Measurements from ENCODE around the gene SYT12. TPM values are rescaled to one million over a fixed set of nuclear protein-coding genes. Genes with fewer than 3 reads are reported as not detected.

SYT12 gene
- total and polyA plus RNA-seq, 2 donors (not counting 3 experiments of a cell fraction or from before 2014, with no cell fraction given): not detected

GRCh38 chr11:67001332-67001731 lies 21.6 kb upstream of the SYT12 start:
- Histone ChIP-seq H4K20me1 (replicated peaks; ENCODE audit: control insufficient read depth, extremely low read depth, insufficient read depth, low read length) (no peaks in the 10 kb centered on the region), H2AFZ (ENCODE audit: low read depth, low read length) (no peak overlapping the region), H3K27ac (ENCODE audit: insufficient read depth, low read depth, low read length) (no peak overlapping the region), H3K4me3 (replicated peaks in 1 of 3; ENCODE audit: insufficient read depth in 1 of 3, low read depth in 1 of 3, low read length in 3 of 3) (no peak overlapping the region), H3K4me1 (ENCODE audit: control insufficient read depth, extremely low read depth, insufficient read depth, low read length) (no peaks in the 10 kb centered on the region), H3K9me1 (replicated peaks; ENCODE audit: control insufficient read depth, extremely low read depth, insufficient read depth, low read length) (no peaks in the 10 kb centered on the region), H3K4me2 (ENCODE audit: insufficient read depth, low read length) (no peak overlapping the region), H3K27me3 (ENCODE audit: control insufficient read depth in 2 of 2, insufficient read depth in 2 of 2, low read length in 2 of 2) (peaks cover 0 to 2% of the 10 kb centered on the region in 2 experiments), H3K36me3 (ENCODE audit: control insufficient read depth in 2 of 2, extremely low read depth in 1 of 2, insufficient read depth in 2 of 2, low read length in 2 of 2) (no peaks in the 10 kb centered on the region), H3K9ac (replicated peaks; ENCODE audit: extremely low read depth, insufficient read depth, low read length) (no peak overlapping the region), H3K9me3 (replicated peaks; ENCODE audit: control insufficient read depth, insufficient read depth, low read length) (no peaks in the 10 kb centered on the region), H3K79me2 (ENCODE audit: control insufficient read depth, insufficient read depth, low read length) (no peaks in the 10 kb centered on the region)
- DNase-seq (ENCODE audit: low read depth, low spot score): no peak
- intact Hi-C loops (cut with micrococcal nuclease) (no loop called here), dilution Hi-C loops (cut with MboI; ENCODE audit: extremely low pct_ligation_motif_present, low sequenced_read_pairs) (no loop called here)
- no peak for FAIRE-seq
- POLR2A ChIA-PET: no interaction called here
- no TSS peak for BruUV-seq (replicated peaks)
- CTCF ChIA-PET: interaction anchor here (1.4 kb wide), 1 partner anchor 12 kb away, joined by 3 read pairs; no protein-coding TSS in a partner anchor
- TF ChIP-seq MYC (IDR thresholded peaks at IDR 0.05; ENCODE audit: low read depth, low read length) (no peak), EZH2 (IDR thresholded peaks at IDR 0.05; ENCODE audit: borderline replicate concordance, low read depth, low read length, severe bottlenecking) (no peak), FOS (IDR thresholded peaks at IDR 0.05; ENCODE audit: borderline replicate concordance, insufficient read depth, low read length) (no peak), POLR2AphosphoS5 (IDR thresholded peaks at IDR 0.05; ENCODE audit: insufficient read depth, low read depth, low read length) (no peak), POLR2A (IDR thresholded peaks at IDR 0.05; ENCODE audit: low read depth, low read length) (no peak), GATA2 (IDR thresholded peaks at IDR 0.05; ENCODE audit: insufficient read depth, insufficient read length, low read depth, low read length) (no peak), JUN (IDR thresholded peaks at IDR 0.05; ENCODE audit: borderline replicate concordance, insufficient read depth, insufficient read length, low read depth) (no peak), MAX (IDR thresholded peaks at IDR 0.05; ENCODE audit: insufficient read depth, insufficient read length) (no peak)
- TF ChIP-seq, protein P1, sequence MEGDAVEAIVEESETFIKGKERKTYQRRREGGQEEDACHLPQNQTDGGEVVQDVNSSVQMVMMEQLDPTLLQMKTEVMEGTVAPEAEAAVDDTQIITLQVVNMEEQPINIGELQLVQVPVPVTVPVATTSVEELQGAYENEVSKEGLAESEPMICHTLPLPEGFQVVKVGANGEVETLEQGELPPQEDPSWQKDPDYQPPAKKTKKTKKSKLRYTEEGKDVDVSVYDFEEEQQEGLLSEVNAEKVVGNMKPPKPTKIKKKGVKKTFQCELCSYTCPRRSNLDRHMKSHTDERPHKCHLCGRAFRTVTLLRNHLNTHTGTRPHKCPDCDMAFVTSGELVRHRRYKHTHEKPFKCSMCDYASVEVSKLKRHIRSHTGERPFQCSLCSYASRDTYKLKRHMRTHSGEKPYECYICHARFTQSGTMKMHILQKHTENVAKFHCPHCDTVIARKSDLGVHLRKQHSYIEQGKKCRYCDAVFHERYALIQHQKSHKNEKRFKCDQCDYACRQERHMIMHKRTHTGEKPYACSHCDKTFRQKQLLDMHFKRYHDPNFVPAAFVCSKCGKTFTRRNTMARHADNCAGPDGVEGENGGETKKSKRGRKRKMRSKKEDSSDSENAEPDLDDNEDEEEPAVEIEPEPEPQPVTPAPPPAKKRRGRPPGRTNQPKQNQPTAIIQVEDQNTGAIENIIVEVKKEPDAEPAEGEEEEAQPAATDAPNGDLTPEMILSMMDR (IDR thresholded peaks at IDR 0.05; ENCODE audit: extremely low read depth in 1 of 2, insufficient read depth in 1 of 2, low read depth in 1 of 2, low read length in 2 of 2): no peak
